Astrocyte (in vitro differentiated cells and primary cell): Measurements from ENCODE around the gene DNASE2B. TPM values are rescaled to one million over a fixed set of nuclear protein-coding genes. Genes with fewer than 3 reads are reported as not detected.
"Not testable (repeated sequence)": the region's sequence is repeated elsewhere in the genome, so short reads cannot be mapped to it uniquely, and the experiment has no call there.

Experiments
- DNase-seq: peaks from one replicate; pipeline ENCODE4 v3.0.0-alpha.2; 2010; ENCODE audit warnings: low read depth
- FAIRE-seq: peaks from 2 replicates; lab custom pipeline; 2011; peaks lifted over from hg19 to GRCh38; lab: Jason Lieb, UNC
- H2AFZ ChIP-seq: 2 replicates; pipeline ENCODE4 v1.6.0; 2012; ENCODE audit warnings: low read depth, low read length, inconsistent platforms
- H3K27ac ChIP-seq: 2 replicates; pipeline ENCODE4 v1.5.1; 2011; ENCODE audit warnings: low read depth, low read length, inconsistent platforms
- H3K27me3 ChIP-seq: 2 replicates; pipeline ENCODE4 v1.6.0; 2011; ENCODE audit warnings: low read length, inconsistent platforms; ENCODE audit not compliant: insufficient read depth
- H3K36me3 ChIP-seq: 2 replicates; pipeline ENCODE4 v1.5.1; 2011; ENCODE audit warnings: low read length, inconsistent platforms; ENCODE audit not compliant: insufficient read depth
- H3K4me1 ChIP-seq: 2 replicates; pipeline ENCODE4 v1.5.1; 2011; ENCODE audit warnings: low read length, inconsistent platforms; ENCODE audit not compliant: insufficient read depth
- H3K4me2 ChIP-seq: 2 replicates; pipeline ENCODE4 v1.6.0; 2012; ENCODE audit warnings: low read length, inconsistent platforms
- H3K4me3 ChIP-seq: 2 replicates; pipeline ENCODE4 v1.5.1; 2011; ENCODE audit warnings: low read depth, mild to moderate bottlenecking, low read length, inconsistent platforms; ENCODE audit not compliant: insufficient read depth
- H3K79me2 ChIP-seq: 2 replicates; pipeline ENCODE4 v1.6.0; 2012; ENCODE audit warnings: mild to moderate bottlenecking, low read length, inconsistent platforms; ENCODE audit not compliant: insufficient read depth
- H3K9ac ChIP-seq: 2 replicates; pipeline ENCODE4 v1.6.0; 2012; ENCODE audit warnings: mild to moderate bottlenecking, low read length, inconsistent platforms
- H3K9me3 ChIP-seq: 2 replicates; pipeline ENCODE4 v1.5.1; 2012; ENCODE audit warnings: low read depth, mild to moderate bottlenecking, low read length, inconsistent platforms; ENCODE audit not compliant: insufficient read depth
- H4K20me1 ChIP-seq: 2 replicates; pipeline ENCODE4 v1.6.0; 2012; ENCODE audit warnings: low read length, inconsistent platforms; ENCODE audit not compliant: insufficient read depth
- H3K27ac Mint-ChIP-seq: one replicate; pipeline ENCODE4 v1.8.0; 2021; ENCODE audit warnings: mild to moderate bottlenecking, mixed read lengths; ENCODE audit not compliant: unreplicated experiment
- H3K27me3 Mint-ChIP-seq: one replicate; pipeline ENCODE4 v1.8.0; 2021; ENCODE audit warnings: low read depth, mixed read lengths; ENCODE audit not compliant: unreplicated experiment
- H3K36me3 Mint-ChIP-seq: one replicate; pipeline ENCODE4 v1.8.0; 2021; ENCODE audit warnings: low read depth, mixed read lengths; ENCODE audit not compliant: unreplicated experiment
- H3K4me1 Mint-ChIP-seq: one replicate; pipeline ENCODE4 v1.8.0; 2021; ENCODE audit warnings: low read depth, mixed read lengths; ENCODE audit not compliant: unreplicated experiment
- H3K4me3 Mint-ChIP-seq: one replicate; pipeline ENCODE4 v1.8.0; 2021; ENCODE audit warnings: mild to moderate bottlenecking, moderate library complexity, mixed read lengths; ENCODE audit not compliant: unreplicated experiment
- H3K9me3 Mint-ChIP-seq: one replicate; pipeline ENCODE4 v1.8.0; 2021; ENCODE audit warnings: mild to moderate bottlenecking, mixed read lengths; ENCODE audit not compliant: unreplicated experiment
- CTCF ChIP-seq: IDR thresholded peaks from 2 replicates; pipeline ENCODE4 v1.5.1; 2011; ENCODE audit warnings: low read depth, mild to moderate bottlenecking, inconsistent platforms, low read length, moderate library complexity; ENCODE audit not compliant: insufficient read depth
- EZH2 ChIP-seq: IDR thresholded peaks from 2 replicates; pipeline ENCODE4 v1.6.1; 2012; ENCODE audit warnings: mild to moderate bottlenecking, low read length, inconsistent platforms; ENCODE audit not compliant: insufficient read depth
- total RNA-seq: library from RNA; stranded (reverse); gene quantifications from 2 replicates; pipeline ENCODE4 v1.2.1, GENCODE V29; 2021

Gene DNASE2B
- total RNA-seq, 1 donor from 2014 or later = not detected

DNA sequence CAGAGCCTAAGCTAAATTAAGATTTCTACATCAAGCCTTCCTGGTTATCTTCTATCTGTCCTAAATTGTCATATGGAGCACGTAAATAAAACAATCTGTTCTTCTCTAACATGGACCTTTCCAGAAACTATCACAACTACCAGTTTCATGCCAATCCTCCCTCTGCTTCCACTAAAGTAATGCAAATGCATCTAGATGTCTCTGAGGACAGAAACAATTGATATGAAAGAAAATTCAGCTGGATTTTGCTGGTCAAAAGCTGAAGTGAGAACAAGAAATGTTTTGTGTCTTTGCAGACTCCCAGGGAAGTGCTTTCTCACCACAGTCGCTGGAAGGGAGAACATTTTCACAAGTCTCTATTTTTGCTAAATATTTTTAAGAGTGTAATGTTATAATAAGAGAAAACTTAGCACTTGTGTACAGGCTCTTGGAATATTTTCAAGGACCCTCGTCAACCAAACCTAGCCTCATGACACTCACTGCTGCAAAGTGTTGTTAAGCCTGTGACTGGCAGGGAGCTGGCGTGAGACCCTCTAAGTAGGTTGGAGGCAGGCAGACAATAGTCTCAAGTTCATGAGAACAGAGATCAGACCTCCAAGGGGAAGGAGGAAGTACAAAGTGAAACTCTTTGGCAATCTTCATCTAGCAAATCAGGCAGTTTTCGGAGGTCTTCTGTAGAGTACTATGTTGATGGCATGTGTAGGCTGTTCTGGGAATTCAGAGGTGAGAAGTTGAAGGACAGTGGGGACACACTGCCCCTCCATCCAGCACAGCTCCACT, 38.8 kb downstream of the DNASE2B start:
- Mint-ChIP-seq H3K9me3 (no peaks in the 10 kb centered on the region), H3K4me3 (no peak overlapping the region), H3K27me3 (peaks cover 2% of the 10 kb centered on the region), H3K36me3 (no peaks in the 10 kb centered on the region), H3K4me1 (peaks cover 3% of the 10 kb centered on the region), H3K27ac (no peak overlapping the region)
- no peak overlapping the region for H2AFZ ChIP-seq
- no peaks in the 10 kb centered on the region for H3K36me3 ChIP-seq
- H3K79me2 ChIP-seq = no peaks in the 10 kb centered on the region
- no peak overlapping the region for H3K27ac ChIP-seq
- H3K27me3 ChIP-seq = no peaks in the 10 kb centered on the region
- TF ChIP-seq CTCF (no peak), EZH2 (no peak)
- H3K4me3 ChIP-seq = no peak overlapping the region
- no peaks in the 10 kb centered on the region for H3K9me3 ChIP-seq
- no peak for FAIRE-seq
- H3K4me1 ChIP-seq = peaks cover 6% of the 10 kb centered on the region
- H3K9ac ChIP-seq = no peak overlapping the region
- no peak for DNase-seq
- H3K4me2 ChIP-seq = no peak overlapping the region
- H4K20me1 ChIP-seq = no peaks in the 10 kb centered on the region

GRCh38 chr1:84442256-84442655, 44.0 kb downstream of the DNASE2B start:
- H3K27ac ChIP-seq = no peak overlapping the region
- no peak overlapping the region for H3K27ac Mint-ChIP-seq
- FAIRE-seq = peak; percentile 94
- no peaks in the 10 kb centered on the region for H3K36me3 ChIP-seq
- no peak overlapping the region for H3K4me3 ChIP-seq
- H3K4me1 ChIP-seq = peaks cover 4% of the 10 kb centered on the region
- H3K4me2 ChIP-seq = peak overlapping the region; percentile 33
- no peaks in the 10 kb centered on the region for H3K36me3 Mint-ChIP-seq
- H4K20me1 ChIP-seq = no peaks in the 10 kb centered on the region
- H3K4me1 Mint-ChIP-seq = no peaks in the 10 kb centered on the region
- no peaks in the 10 kb centered on the region for H3K9me3 ChIP-seq
- TF ChIP-seq EZH2 = no peak
- TF ChIP-seq CTCF = peak; percentile 70
- H3K9ac ChIP-seq = no peak overlapping the region
- no peak overlapping the region for H3K4me3 Mint-ChIP-seq
- peaks cover 5% of the 10 kb centered on the region for H3K27me3 Mint-ChIP-seq
- H2AFZ ChIP-seq = no peak overlapping the region
- DNase-seq = peak; percentile 90
- H3K79me2 ChIP-seq = no peaks in the 10 kb centered on the region
- peaks cover 7% of the 10 kb centered on the region for H3K9me3 Mint-ChIP-seq
- no peaks in the 10 kb centered on the region for H3K27me3 ChIP-seq

DNA sequence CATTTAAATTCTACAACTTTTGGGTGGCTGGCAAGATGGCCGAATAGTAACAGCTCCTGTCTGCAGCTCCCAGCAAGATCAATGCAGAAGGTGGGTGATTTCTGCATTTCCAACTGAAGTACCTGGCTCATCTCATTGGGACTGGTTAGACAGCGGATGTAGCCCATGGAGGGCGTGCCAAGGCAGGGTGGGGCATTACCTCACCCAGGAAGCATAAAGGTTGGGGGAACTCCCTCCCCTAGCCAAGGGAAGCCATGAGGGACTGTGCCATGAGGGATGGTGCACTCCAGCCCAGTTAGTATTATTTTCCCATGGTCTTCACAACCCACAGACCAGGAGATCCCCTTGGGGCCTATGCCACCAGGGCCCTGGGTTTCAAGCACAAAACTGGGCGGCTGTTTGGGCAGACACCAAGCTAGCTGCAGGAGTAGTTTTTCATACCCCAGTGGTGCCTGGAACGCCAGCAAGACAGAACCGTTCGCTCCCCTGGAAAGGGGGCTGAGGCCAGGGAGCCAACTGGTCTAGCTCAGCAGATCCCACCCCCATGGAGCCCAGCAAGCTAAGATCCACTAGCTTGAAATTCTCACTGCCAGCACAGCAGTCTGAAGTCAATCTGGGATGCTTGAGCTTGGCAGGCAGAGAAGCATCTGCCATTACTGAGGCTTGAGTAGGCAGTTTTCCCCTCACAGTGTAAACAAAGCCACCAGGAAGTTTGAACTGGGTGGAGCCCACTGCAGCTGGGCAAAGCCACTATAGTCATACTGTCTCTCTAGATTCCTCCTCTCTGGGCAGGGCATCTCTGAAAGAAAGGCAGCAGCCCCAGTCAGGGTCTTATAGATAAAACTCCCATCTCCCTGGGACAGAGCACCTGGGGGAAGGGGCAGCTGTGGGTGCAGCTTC, 44.7 kb downstream of the DNASE2B start:
- not testable (repeated sequence) for H4K20me1 ChIP-seq, H3K27me3 ChIP-seq, H3K4me3 Mint-ChIP-seq, H2AFZ ChIP-seq, H3K9me3 Mint-ChIP-seq, H3K79me2 ChIP-seq, H3K9ac ChIP-seq, H3K4me1 Mint-ChIP-seq, H3K27ac Mint-ChIP-seq, H3K4me3 ChIP-seq, FAIRE-seq, DNase-seq, H3K9me3 ChIP-seq, H3K27me3 Mint-ChIP-seq, H3K4me1 ChIP-seq, H3K27ac ChIP-seq, H3K36me3 ChIP-seq, H3K36me3 Mint-ChIP-seq
- peak overlapping the region; percentile 33 for H3K4me2 ChIP-seq

- FAIRE-seq = not testable (repeated sequence)
These were observed 50.4 kb downstream of the DNASE2B start for GRCh38 chr1:84448704-84449103.

More at GRCh38 chr1:84448704-84449103, 50.4 kb downstream of the DNASE2B start:
- not testable (repeated sequence) for H3K27ac Mint-ChIP-seq, H3K4me1 ChIP-seq, DNase-seq, H2AFZ ChIP-seq, H3K4me3 ChIP-seq, H3K9me3 ChIP-seq, H3K4me2 ChIP-seq, H3K36me3 ChIP-seq, H3K9ac ChIP-seq, H3K4me3 Mint-ChIP-seq, H3K27me3 Mint-ChIP-seq, H3K27ac ChIP-seq, H4K20me1 ChIP-seq, H3K79me2 ChIP-seq, H3K36me3 Mint-ChIP-seq, H3K27me3 ChIP-seq, H3K4me1 Mint-ChIP-seq, H3K9me3 Mint-ChIP-seq
